DMS 273 (cell line): ENCODE data around the gene ATG4D.
"Not testable (repeated sequence)": the region's sequence is repeated elsewhere in the genome, so short reads cannot be mapped to it uniquely, and the experiment has no call there.

Experiments used
- DNase-seq: peaks from one replicate; lab custom pipeline; 2025; ENCODE audit not compliant: unreplicated experiment; lab: John Stamatoyannopoulos, UW

Gene ATG4D

DNA sequence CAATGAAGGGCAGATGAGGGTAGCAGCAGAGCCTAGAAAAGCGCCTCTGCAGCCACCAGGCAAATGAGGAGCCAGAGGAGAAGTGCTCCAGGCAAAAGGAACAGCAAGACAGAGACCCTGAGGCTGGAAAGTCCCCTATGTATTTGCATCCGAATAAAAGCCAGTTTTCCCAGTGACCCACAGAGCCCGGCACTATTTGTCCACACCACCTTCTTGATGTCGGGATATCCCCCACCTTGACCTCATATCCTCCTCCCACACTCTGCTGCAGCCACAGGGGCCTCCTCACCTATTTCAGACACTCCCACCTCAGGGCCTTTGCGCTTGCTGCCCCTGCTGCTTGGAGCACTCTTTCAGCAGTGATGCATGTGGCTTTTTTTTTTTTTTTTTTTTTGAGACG, 6.6 kb downstream of the ATG4D start:
- DNase-seq = no peak

- not testable (repeated sequence) for DNase-seq
Measured at GRCh38 chr19:10551006-10551405, 7.3 kb downstream of the ATG4D start.

- DNase-seq = peak; percentile 79
Measured at GRCh38 chr19:10551698-10552301, 8.1 kb downstream of the ATG4D start.

- peak; percentile 75 for DNase-seq
Measured at GRCh38 chr19:10552510-10553053, 8.9 kb downstream of the ATG4D start.

DNA sequence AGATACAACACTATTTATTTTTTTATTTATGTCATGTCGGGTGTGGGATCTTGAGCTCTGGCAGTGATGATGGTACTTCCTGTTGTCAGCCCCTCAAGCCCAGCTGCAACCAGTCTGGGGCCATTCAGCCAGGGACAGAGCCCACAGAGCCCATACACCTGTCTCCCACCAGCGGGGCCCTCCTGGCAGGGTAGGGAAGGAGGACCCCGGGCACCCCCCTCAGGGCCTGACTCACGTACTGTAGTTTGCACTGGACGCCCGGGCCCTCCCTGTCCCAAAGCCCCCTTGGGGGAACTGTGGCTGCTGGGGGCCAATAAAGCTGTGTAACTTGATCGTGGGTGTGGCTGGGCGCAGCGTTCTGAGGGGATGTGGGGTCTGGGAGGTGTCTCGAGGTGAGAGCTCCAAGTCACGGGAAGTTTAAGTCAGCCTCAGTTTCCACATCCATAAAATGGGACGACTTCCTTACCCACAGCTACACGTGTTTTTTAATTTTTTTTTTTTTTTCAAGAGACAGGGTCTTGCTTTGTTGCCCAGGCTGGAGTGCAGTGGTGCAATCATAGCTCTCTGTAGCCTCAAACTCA, 9.5 kb downstream of the ATG4D start:
- DNase-seq = peak; percentile 57

DNA sequence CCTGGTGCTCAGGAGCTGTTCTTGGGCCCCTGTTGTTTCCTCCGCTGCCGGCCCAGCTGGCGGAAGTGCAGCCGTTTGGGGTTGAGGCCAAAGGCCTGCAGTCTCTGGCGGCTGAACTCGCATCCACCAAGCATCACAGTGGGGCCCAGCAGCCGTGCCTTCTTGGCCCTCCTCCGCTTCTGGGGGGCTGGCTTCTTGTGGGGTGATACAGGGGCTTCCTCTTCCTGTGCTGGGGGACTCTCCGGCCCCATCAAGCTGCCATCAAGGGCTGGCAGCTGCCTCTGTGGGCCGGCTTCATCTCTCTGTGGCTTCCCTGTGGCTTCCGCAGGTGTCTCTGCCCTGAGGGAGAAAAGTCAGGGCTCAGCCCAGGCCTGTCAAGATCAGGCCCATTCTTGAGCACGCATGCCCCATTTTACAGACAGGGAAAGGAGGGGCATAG, 10.3 kb downstream of the ATG4D start:
- DNase-seq = no peak

DNA sequence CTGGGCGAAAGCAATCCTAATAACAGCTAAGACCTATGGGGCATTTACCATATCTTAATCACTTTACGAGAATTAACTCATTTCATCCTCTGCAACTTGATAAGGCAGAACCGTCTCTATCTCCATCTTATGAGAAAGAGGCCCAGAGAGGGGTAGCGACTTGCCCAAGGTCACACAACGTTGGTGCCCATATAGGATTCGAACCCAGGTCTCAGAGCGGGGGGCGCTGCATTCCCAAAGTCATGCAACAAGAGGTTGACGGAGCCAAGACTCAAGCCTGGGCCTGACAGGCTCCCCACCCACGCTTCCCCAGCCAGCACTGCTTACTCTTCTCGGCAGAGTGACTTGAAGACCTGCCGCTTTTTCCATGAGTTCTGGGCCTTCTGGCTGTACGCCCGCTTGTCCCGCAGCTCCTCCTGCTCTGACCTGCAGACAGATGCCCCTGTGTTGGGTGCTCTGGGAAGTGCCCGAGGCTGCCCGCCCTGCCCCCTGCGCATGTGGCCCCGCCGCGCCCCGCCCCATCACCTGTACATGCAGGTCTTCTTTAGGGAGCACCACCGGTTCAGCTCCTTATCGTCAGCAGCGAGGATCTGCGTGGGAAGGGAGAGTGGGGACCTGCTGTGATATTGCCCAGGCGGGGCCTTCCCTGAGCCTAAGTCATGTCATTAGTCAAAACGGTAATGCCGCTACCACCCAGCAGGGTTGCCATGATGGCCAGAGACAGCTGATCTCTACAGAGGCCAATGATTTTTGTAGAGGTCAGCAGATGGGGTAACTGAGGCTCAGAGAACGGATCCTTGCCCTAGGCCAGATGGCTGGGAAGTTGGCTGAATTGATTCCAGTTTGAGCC, 11.3 kb downstream of the ATG4D start:
- DNase-seq = peak; percentile 33

DNA sequence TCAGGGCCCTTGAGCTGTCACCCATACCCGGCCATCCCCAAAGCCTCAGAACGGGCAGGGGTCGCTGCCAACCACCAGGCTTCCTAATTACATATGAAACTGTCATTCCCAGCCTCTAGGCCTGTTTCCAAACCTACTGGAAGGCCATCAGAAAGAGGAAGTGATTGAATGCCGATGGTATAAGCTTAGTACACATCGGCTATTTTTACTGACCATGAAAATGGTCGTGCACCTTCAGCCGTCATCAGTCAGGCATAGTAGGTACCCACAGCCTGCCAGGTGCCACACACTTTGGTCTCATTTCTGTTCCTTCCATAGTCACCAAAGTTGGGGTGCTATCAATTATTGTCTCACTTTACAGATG, 11.9 kb downstream of the ATG4D start:
- no peak for DNase-seq

DNA sequence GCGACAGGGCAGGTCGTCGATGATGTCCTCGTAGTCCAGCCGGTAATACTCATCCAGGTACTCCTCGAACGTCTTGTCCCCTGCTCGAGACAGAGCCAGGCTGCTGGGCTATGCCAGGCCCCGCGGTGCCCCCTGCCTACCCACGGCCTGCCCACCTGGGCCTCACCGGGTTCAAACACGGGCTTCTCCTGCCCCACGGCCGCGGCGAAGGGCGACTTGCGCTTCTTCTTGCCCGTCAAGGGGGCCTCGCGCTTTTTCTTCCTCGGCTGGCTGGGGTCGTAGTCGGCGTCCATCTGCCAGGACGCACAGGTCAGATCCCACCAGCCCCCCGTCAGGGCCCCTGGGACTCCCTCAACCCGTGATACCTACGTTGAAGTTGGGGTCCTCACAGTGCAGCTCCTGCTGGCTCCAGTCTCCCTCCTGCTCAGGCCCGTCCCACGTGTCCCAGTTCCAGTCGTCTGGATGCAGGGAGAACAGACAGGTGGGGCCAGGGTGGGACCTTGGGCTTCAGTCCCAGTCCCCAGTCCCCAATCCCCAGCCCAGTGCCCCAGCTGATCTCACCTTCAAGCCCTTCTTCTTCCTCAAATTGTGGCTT, 14.0 kb downstream of the ATG4D start:
- no peak for DNase-seq

- no peak for DNase-seq
Measured at GRCh38 chr19:10560154-10560553, 16.4 kb downstream of the ATG4D start.

- no peak for DNase-seq
Measured at GRCh38 chr19:10562609-10563008, 18.9 kb downstream of the ATG4D start.

GRCh38 chr19:10565028-10565566, 21.4 kb downstream of the ATG4D start:
- peak; percentile 86 for DNase-seq

DNA sequence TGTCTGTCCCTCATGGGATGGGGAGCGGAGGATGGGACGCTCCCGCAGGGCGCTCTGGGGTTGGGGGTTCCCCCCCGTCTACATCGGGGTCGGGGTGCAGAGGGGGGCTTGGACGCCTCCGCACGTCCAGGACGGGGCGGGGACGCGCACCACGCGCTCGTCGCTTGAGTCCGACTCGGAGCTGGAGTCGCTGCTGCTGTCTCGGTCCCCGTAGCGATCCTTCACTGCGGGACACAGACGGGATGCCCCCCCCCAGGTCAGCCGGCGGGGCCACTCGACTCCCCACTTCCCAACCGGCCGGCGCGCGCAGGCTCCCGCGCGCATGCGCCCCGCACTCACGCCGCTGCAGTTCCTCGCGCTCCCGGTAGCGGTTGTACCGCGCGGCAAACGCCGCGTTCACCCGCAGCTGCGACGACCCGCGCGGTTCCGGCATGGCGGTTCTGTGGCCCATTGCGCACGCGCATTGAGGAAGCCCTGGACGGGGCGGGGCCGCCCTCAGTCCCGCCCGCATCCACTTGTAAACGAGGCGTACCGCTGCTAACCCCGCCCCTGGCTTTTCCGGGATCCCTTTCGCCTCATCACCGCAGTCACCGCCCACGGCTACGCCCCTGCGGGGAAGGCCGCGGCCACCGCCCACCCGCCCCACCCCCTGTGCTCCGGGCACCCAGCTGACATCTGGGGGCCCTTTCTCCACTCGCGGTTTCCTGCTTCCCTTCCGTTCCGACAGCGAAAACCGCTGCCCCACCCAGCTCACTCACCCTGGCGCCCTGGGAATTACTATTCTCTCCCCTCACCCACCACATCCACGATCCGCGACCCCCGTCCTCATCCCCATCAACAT, 22.1 kb downstream of the ATG4D start, which contains the start of gene KRI1:
Gene KRI1 (minus strand): TSS at position 444 of the 841 bp plus-strand sequence. CDS start 11 bp downstream, at position 433.
- DNase-seq = peak; percentile 99

- DNase-seq = no peak
Measured at GRCh38 chr19:10566408-10566657, 22.6 kb downstream of the ATG4D start.

- DNase-seq = no peak
Measured at GRCh38 chr19:10566658-10567410, 23.1 kb downstream of the ATG4D start.

DNA sequence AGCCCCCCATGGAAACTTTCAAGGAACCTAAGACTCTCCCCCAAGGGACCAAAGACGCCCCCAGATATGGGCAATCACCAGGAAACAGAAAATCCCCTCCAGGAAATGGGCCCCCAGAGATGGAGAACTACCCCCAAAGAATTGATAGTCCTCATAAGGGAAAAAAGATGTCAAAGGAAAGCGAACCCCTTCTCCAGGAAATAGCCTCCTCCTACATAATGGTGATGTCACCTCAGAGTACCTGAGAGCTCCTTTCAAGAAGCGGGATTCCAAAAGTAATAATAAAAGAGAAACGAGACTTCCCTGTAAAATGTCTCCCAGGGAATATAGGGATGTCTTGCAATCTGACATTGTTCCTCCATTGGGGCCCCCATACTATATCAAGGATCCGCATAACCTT, 24.0 kb downstream of the ATG4D start:
- DNase-seq = no peak

GRCh38 chr19:10568062-10568825, 24.5 kb downstream of the ATG4D start:
- peak; percentile 88 for DNase-seq

DNA sequence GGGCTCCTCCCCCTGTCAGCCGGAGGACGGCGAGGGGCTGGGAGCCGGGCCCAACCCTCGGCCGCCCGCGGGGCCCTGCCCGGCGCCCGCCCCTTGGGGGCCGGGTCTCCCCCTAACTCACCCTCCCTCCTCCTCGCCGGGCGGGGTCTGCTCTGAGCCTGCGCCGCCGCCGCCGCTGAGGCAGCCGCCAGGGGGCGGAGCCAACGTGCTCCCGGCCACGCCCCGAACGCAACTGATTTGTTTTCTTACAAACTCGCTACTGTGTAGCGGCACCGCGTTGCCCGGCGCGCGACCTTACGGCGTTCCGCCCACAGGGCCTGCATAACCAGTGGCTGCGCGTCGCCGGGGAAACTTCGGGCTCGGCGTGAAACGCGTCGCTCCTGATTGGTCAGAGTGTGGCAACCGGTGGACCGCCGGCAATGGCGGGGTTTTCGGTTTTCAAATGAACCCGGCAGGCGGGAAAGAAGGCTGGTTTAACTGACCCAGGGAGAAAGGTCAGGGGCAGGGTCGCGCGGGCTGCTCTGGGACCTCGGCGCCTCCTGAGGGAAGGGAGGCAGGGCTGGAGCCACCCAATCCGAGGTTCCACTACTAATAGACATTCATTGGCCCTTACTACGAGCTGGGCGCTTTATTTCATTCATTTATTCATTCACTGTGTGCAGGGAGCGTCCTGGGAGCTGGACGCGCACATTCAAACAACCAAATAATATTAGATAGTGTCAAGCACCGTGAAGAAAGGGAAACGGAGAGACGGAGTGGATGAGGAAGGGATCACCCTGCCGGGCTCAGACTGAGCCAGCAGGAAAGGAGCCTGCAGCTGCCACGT, 25.3 kb downstream of the ATG4D start, which contains the start of gene CDKN2D:
Gene CDKN2D (minus strand): TSS at position 154 of the 826 bp plus-strand sequence. CDS start 326 bp downstream, outside the sequence.
- peak; percentile 100 for DNase-seq
